Measurements from ENCODE around the gene PRR7. TPM values are rescaled to one million over a fixed set of nuclear protein-coding genes. Genes with fewer than 3 reads are reported as not detected.

PRR7 gene
- total RNA-seq, 1 experiment from 2014 or later, result 39.2 TPM

- no peak for ATAC-seq
- no peaks in the 10 kb centered on the region for H3K27me3 ChIP-seq (ENCODE audit: control insufficient read depth, insufficient read depth, low read length)
- H3K36me3 ChIP-seq (ENCODE audit: control insufficient read depth, insufficient read depth, low read length), result peaks cover 3% of the 10 kb centered on the region; the same call in 1 of the 2 replicates
- peaks cover 4% of the 10 kb centered on the region; the same call in 1 of the 2 replicates for H3K4me1 ChIP-seq (ENCODE audit: control insufficient read depth, insufficient read depth, low read length)
- TF ChIP-seq SIN3A (IDR thresholded peaks at IDR 0.05; ENCODE audit: borderline replicate concordance, insufficient read depth, low read depth, low read length) (no peak), POLR2AphosphoS5 (IDR thresholded peaks at IDR 0.05; ENCODE audit: low read depth, low read length) (no peak), REST (IDR thresholded peaks at IDR 0.05; ENCODE audit: insufficient read depth in 1 of 2, low read depth in 2 of 2, low read length in 1 of 2) (no peak), TCF7L2 (IDR thresholded peaks at IDR 0.05; ENCODE audit: low read depth, low read length) (no peak), CTCF (IDR thresholded peaks at IDR 0.05) (no peak)
- H3K4me3 ChIP-seq (ENCODE audit: low read depth in 2 of 2, low read length in 2 of 2), result no peak overlapping the region
- in situ Hi-C loops (cut with HindIII; ENCODE audit: low pct_unique_long_range_greater_than_20kb, low sequenced_read_pairs), result no loop called here
- no peaks in the 10 kb centered on the region for H3K9me3 ChIP-seq (ENCODE audit: control insufficient read depth, insufficient read depth, low read depth, low read length)
- no peak for DNase-seq (ENCODE audit: low read depth, low spot score)
- ChIA-PET POLR2A (no interaction called here), CTCF (no interaction called here)
- intact Hi-C loops (cut with micrococcal nuclease; ENCODE audit: unreplicated experiment), result no loop called here
- BruUV-seq (replicated peaks), result no TSS peak
- no peak overlapping the region for H3K27ac ChIP-seq (ENCODE audit: low read length)
Observed at GRCh38 chr5:177487144-177487543, 40.5 kb downstream of the PRR7 start.

- Histone ChIP-seq H3K4me3 (ENCODE audit: low read depth in 2 of 2, low read length in 2 of 2) (no peak overlapping the region), H3K27ac (ENCODE audit: low read length) (no peak overlapping the region), H3K9me3 (ENCODE audit: control insufficient read depth, insufficient read depth, low read depth, low read length) (no peaks in the 10 kb centered on the region), H3K4me1 (ENCODE audit: control insufficient read depth, insufficient read depth, low read length) (peaks cover 4% of the 10 kb centered on the region; the same call in 1 of the 2 replicates), H3K36me3 (ENCODE audit: control insufficient read depth, insufficient read depth, low read length) (peaks cover 3% of the 10 kb centered on the region; the same call in 1 of the 2 replicates), H3K27me3 (ENCODE audit: control insufficient read depth, insufficient read depth, low read length) (no peaks in the 10 kb centered on the region)
- intact Hi-C loops (cut with micrococcal nuclease; ENCODE audit: unreplicated experiment), result no loop called here
- no peak; the same call in 1 of the 2 replicates for TF ChIP-seq CTCF (IDR thresholded peaks at IDR 0.05)
- ATAC-seq, result no peak
- POLR2A ChIA-PET, result no interaction called here
- no TSS peak for BruUV-seq (replicated peaks)
- CTCF ChIA-PET, result no interaction called here
- in situ Hi-C loops (cut with HindIII; ENCODE audit: low pct_unique_long_range_greater_than_20kb, low sequenced_read_pairs), result no loop called here
- no peak for DNase-seq (ENCODE audit: low read depth, low spot score)
Observed at GRCh38 chr5:177487975-177488374, 41.4 kb downstream of the PRR7 start.

Measured in Panc1 (cell line).